HG03196 (cell line): ENCODE measurements around the gene HMOX2.

Source experiments
- ATAC-seq: cut with Tn5 transposase; IDR thresholded peaks from one replicate; pipeline ENCODE4 v1.9.1; 2021; ENCODE audit not compliant: unreplicated experiment

HMOX2 gene

GRCh38 chr16:4499196-4499555 lies 23.0 kb downstream of the HMOX2 start:
- ATAC-seq: no peak

DNA sequence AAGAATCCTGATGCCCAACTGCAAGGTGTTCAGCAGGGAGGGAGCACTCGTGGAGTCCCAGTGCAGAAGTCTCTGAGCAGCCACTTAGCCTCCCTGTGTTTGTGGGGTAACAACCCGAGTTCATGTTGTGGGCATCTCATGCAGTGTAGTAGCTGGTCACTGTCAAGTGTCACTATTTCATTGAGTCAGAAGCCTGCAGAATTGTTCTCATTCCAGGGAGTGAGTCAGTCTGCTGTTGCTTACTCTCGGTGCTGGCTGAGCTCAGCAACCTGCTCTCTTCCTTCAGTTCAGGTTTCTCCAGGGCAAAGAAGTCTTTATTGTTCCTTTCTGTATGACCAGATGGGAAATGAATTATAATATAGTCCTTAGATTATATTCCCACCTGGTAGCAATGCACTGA lies 24.1 kb downstream of the HMOX2 start:
- ATAC-seq: no peak

- ATAC-seq: no peak
Observed at GRCh38 chr16:4501071-4501478, 24.9 kb downstream of the HMOX2 start.

GRCh38 chr16:4505356-4506147 lies 29.4 kb downstream of the HMOX2 start:
- peak; percentile 70 for ATAC-seq

- ATAC-seq: no peak
Observed at GRCh38 chr16:4506450-4506849, 30.3 kb downstream of the HMOX2 start.

GRCh38 chr16:4507588-4508345 lies 31.6 kb downstream of the HMOX2 start:
- no peak for ATAC-seq

DNA sequence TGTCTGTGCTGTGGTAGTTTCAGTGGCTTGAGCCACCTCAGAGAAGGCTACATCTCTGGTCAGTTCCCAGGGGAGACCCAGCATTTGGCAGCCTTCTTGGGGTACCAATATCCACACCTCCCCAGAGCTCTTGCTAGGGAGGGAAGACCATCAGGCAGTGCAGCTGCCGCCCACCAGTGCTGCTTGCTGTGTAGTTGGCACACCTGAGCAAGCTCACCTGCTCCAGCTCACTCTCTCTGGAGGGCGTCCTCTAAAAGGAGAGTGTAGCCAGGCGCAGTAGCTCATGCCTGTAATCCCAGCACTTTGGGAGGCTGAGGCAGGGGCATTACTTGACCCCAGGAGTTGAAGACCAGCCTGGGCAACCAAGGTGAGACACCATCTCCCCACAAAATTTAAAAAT lies 32.6 kb downstream of the HMOX2 start:
- ATAC-seq: no peak

DNA sequence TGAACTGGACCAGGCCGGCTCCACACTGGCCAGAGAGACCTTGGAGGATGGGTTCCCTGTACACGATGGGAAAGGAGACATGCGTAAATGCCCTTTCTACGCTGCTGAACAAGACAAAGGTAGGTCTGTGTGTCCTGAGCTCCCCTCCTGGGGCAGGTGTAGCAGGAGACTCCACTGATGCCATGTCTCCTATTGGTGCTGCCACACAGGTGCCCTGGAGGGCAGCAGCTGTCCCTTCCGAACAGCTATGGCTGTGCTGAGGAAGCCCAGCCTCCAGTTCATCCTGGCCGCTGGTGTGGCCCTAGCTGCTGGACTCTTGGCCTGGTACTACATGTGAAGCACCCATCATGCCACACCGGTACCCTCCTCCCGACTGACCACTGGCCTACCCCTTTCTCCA lies 33.2 kb downstream of the HMOX2 start:
- ATAC-seq: no peak

DNA sequence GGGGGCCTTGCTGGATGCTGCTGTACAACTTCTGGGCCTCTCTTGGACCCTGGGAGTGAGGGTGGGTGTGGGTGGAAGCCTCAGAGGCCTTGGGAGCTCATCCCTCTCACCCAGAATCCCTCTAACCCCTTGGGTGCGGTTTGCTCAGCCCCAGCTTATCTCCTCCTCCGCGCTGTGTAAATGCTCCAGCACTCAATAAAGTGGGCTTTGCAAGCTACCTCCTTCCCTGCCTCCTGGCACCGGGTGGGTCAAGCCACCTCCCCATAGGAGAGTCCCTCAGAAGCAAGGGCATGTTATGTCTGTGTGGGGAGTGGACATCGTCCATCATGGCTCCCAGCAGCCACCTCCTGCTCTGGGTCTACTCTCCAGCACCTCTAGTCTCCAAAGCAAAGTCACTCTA lies 33.9 kb downstream of the HMOX2 start:
- ATAC-seq: no peak

DNA sequence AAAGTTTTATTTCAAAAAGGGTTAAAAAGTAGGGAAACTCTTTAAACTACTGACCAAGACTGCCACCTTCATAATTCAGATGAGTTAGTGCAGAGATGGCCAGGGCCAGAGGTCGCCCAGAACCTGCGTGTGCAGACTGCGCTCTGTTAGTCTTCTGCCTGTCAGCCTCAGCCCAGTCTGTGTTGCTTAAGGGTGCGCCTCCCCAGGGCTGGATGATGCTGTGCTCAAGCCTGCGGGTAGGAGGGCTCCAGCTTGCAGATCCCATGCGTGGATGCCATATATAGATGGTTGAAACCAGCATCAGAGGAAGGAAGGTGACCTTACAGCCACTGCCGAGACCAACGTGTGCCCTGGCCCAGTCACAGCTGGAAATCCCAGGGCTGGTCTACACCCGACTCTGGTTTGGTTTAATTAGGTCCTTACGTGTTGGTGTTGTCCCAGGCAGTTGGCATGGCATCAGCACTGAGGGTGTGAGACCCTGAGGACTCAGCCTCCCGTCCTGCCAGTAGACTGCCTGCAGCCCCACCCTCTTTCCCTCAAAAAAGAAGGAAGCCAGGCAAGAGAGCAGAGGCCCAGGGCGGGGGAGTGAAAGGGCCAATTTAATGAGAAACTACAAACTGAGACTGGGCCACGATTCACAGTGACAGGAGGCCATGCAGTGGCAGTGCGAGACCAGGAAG lies 34.7 kb downstream of the HMOX2 start:
- ATAC-seq: no peak

GRCh38 chr16:4511441-4512082 lies 35.4 kb downstream of the HMOX2 start:
- ATAC-seq: no peak

- no peak for ATAC-seq
Observed at GRCh38 chr16:4512473-4512872, 36.3 kb downstream of the HMOX2 start.

DNA sequence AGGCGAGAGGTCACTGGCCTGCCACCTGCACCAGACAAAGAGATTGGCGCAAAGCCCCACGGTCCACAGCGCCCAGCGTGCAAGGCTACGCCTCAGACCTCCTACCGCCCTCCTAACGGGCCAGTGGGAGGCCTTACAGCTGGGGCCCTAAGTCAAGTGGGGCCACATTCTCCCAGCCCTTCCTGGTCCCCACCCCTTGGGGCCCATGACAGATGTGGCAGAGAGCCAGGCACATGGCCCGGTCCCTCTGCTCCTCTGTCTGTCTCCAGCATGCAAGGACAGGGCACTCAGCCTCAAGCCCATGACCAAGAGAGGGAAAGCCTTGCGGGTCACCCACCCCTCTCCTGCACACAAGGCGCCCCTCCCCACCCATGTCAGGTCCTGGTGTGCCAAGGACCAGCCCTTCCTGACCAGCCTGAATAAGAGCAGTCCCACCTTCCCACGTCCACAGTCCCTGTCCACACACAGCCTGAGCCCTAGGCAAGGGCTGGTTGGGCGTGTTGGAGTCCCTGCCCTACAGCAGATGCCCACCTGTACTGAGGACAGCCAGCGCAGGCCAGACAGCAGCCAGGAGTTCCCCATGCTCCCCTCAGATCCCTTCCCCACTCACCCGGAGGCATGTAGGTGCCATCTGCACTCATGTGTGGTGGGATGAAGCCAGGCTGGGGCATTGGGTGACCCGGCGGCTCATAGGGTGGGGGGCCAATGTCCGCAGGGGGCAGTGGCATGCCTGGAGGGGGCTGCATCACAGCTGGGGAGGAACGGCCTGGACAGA lies 37.1 kb downstream of the HMOX2 start:
- ATAC-seq: no peak

GRCh38 chr16:4513881-4514280 lies 37.7 kb downstream of the HMOX2 start:
- no peak for ATAC-seq

GRCh38 chr16:4514606-4515005 lies 38.4 kb downstream of the HMOX2 start:
- no peak for ATAC-seq

DNA sequence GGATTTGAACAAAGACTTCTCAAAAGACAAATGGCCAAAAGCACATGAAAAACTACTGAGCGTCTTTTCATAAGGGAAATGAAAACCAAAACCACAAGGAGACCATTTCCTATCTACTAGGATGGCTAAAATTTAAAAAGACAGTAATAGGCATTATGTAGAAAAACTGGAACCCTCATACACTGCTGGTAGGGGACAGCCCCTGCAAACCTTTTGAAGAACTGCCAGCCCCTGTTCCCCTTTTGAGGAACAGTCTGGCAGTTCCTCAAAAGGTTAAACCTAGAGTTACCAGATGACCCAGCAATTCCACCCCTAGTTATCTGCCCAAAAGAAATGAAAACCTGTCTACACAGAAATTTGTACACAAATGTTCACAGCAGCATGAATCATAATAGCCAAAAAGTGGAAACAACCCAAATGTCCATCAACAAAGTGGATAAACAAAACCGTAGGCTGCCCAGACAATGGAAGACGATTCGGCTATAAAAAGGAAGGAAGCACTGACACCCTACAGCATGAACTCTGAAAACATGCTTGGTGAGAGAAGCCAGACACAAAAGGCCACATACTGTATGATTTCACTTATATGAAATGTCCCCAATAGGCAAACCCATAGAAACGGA lies 39.5 kb downstream of the HMOX2 start:
- no peak for ATAC-seq

DNA sequence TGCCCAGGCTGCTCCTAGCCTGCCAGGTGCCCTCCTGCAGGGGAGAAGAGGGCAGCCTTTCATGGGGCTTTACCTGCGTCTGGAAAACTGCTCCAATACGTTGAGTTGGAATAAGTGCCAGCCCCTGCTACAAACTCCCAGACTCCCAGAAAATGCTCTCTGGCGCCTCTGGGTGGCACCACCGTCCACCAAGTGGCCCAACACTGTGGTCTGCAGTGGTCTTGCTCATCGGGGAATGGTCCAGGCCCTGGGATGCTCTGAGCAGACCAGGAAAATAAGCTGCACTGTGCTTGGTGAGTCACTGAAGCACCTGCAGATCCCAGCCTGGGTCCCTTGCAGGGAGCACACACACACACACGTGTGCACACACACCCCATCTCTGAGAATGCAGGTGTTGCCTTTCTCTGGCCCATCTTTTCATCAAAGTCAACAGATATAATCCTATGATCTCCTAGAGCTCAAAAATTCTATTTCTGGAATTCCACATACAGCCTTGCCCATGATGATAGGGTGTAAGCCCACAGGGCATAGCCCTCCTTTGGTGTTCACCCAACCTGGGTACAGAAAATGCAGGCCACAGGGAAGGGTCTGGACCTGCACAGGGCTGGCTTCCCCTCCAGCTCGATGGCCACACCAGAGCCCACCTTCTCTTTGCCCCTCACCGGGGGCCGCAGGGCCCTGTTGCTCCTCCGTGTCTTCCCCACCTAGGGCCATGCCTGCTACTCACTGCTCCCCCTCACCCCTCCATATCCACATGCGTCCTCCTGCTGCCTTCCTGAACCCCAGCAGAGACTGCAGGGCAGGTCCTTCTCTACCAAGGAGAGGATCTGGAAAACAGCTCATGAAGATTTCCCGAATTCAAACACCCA lies 41.8 kb downstream of the HMOX2 start:
- ATAC-seq: no peak

GRCh38 chr16:4519274-4520058 lies 43.3 kb downstream of the HMOX2 start:
- no peak for ATAC-seq

DNA sequence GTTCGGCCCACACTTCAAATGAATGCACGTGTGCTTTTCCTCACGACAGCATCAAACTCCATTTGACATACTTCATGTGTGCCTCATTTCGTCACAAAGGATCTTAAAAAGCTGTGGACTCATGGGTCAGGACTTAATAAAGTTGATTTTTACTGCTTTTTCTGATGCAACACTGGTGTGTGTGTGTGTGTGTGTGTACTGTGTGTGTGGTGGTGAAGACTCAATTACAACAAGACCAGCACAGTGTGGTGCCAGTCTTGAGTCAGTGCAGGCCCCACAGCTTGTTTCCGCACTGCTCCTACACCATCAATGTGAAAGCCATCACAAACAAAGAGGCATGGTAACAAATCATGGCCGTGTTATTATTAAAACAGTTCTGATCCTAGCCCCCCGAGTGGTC lies 44.7 kb downstream of the HMOX2 start:
- ATAC-seq: no peak
